ENCODE measurements around the gene PDE1C.

Gene PDE1C

GRCh38 chr7:32075612-32076011 lies 5.4 kb upstream of the PDE1C start:
- no peak for DNase-seq (ENCODE audit: low read depth in 2 of 2, low spot score in 1 of 2)

GRCh38 chr7:32074787-32075585 lies 4.8 kb upstream of the PDE1C start:
- no peak for DNase-seq (ENCODE audit: low read depth in 2 of 2, low spot score in 1 of 2)

- DNase-seq (ENCODE audit: low read depth in 2 of 2, low spot score in 1 of 2): no peak
Measured at GRCh38 chr7:32073533-32073932, 3.3 kb upstream of the PDE1C start.

GRCh38 chr7:32072397-32072796 lies 2.2 kb upstream of the PDE1C start:
- no peak for DNase-seq (ENCODE audit: low read depth in 2 of 2, low spot score in 1 of 2)

- DNase-seq (ENCODE audit: low read depth in 2 of 2, low spot score in 1 of 2): no peak
Measured at GRCh38 chr7:32071466-32072091, 1.4 kb upstream of the PDE1C start.

- DNase-seq (ENCODE audit: low read depth in 2 of 2, low spot score in 1 of 2): no peak
Measured at GRCh38 chr7:32070051-32070405, 179 bp downstream of the PDE1C start.

- DNase-seq (ENCODE audit: low read depth in 2 of 2, low spot score in 1 of 2): no peak
Measured at GRCh38 chr7:32069116-32069650, 1.0 kb downstream of the PDE1C start.

GRCh38 chr7:32068411-32069101 lies 1.7 kb downstream of the PDE1C start:
- no peak for DNase-seq (ENCODE audit: low read depth in 2 of 2, low spot score in 1 of 2)

- DNase-seq (ENCODE audit: low read depth in 2 of 2, low spot score in 1 of 2): no peak
Measured at GRCh38 chr7:32066441-32066840, 3.8 kb downstream of the PDE1C start.

GRCh38 chr7:32063614-32064013 lies 6.6 kb downstream of the PDE1C start:
- no peak for DNase-seq (ENCODE audit: low read depth in 2 of 2, low spot score in 1 of 2)

GRCh38 chr7:32062150-32062549 lies 8.1 kb downstream of the PDE1C start:
- DNase-seq (ENCODE audit: low read depth in 2 of 2, low spot score in 1 of 2): no peak

- DNase-seq (ENCODE audit: low read depth in 2 of 2, low spot score in 1 of 2): no peak
Measured at GRCh38 chr7:32061346-32061745, 8.9 kb downstream of the PDE1C start.

- no peak for DNase-seq (ENCODE audit: low read depth in 2 of 2, low spot score in 1 of 2)
Measured at GRCh38 chr7:32059289-32060011, 10.8 kb downstream of the PDE1C start.

GRCh38 chr7:32058002-32058401 lies 12.2 kb downstream of the PDE1C start:
- DNase-seq (ENCODE audit: low read depth in 2 of 2, low spot score in 1 of 2): no peak

- DNase-seq (ENCODE audit: low read depth in 2 of 2, low spot score in 1 of 2): no peak
Measured at GRCh38 chr7:32056767-32057166, 13.4 kb downstream of the PDE1C start.

GRCh38 chr7:32053204-32053603 lies 17.0 kb downstream of the PDE1C start:
- no peak for DNase-seq (ENCODE audit: low read depth in 2 of 2, low spot score in 1 of 2)

GRCh38 chr7:32051128-32051527 lies 19.1 kb downstream of the PDE1C start:
- no peak for DNase-seq (ENCODE audit: low read depth in 2 of 2, low spot score in 1 of 2)

- DNase-seq (ENCODE audit: low read depth in 2 of 2, low spot score in 1 of 2): no peak
Measured at GRCh38 chr7:32049599-32049998, 20.6 kb downstream of the PDE1C start.

GRCh38 chr7:32048970-32049491 lies 21.2 kb downstream of the PDE1C start:
- no peak for DNase-seq (ENCODE audit: low read depth in 2 of 2, low spot score in 1 of 2)

- DNase-seq (ENCODE audit: low read depth in 2 of 2, low spot score in 1 of 2): no peak
Measured at GRCh38 chr7:32047801-32048200, 22.4 kb downstream of the PDE1C start.

GRCh38 chr7:32047075-32047474 lies 23.1 kb downstream of the PDE1C start:
- no peak for DNase-seq (ENCODE audit: low read depth in 2 of 2, low spot score in 1 of 2)
